GM21367 (cell line): ENCODE measurements around the gene SCGB1D4.

Experiments
- ATAC-seq: cut with Tn5 transposase; IDR thresholded peaks from one replicate; pipeline ENCODE4 v1.9.1; 2021; ENCODE audit not compliant: unreplicated experiment

Gene SCGB1D4

GRCh38 chr11:62280452-62280851 lies 18.4 kb downstream of the SCGB1D4 start:
- no peak for ATAC-seq

GRCh38 chr11:62273789-62274275 lies 25.0 kb downstream of the SCGB1D4 start:
- ATAC-seq: no peak

- no peak for ATAC-seq
These were observed 25.6 kb downstream of the SCGB1D4 start for GRCh38 chr11:62273284-62273683.

GRCh38 chr11:62269654-62270278 lies 29.1 kb downstream of the SCGB1D4 start, which contains the start of gene SCGB2A2:
Gene SCGB2A2, plus strand, starts transcription at chr11:62270158. Its CDS starts 59 bp downstream, at chr11:62270217.
- no peak for ATAC-seq

GRCh38 chr11:62267576-62267975 lies 31.3 kb downstream of the SCGB1D4 start:
- ATAC-seq: no peak

GRCh38 chr11:62267050-62267449 lies 31.8 kb downstream of the SCGB1D4 start:
- ATAC-seq: no peak

- ATAC-seq: no peak
These were observed 32.3 kb downstream of the SCGB1D4 start for GRCh38 chr11:62266558-62266957.

- no peak for ATAC-seq
These were observed 34.9 kb downstream of the SCGB1D4 start for GRCh38 chr11:62264004-62264403.

GRCh38 chr11:62260261-62260953 lies 38.5 kb downstream of the SCGB1D4 start:
- no peak for ATAC-seq

- ATAC-seq: no peak
These were observed 42.6 kb downstream of the SCGB1D4 start for GRCh38 chr11:62256281-62256680.

GRCh38 chr11:62253999-62254542 lies 44.8 kb downstream of the SCGB1D4 start:
- no peak for ATAC-seq

- ATAC-seq: no peak
These were observed 47.2 kb downstream of the SCGB1D4 start for GRCh38 chr11:62251698-62252097.
